A673 (cell line): ENCODE data around the gene RHOBTB3. TPM values are rescaled to one million over a fixed set of nuclear protein-coding genes. Genes with fewer than 3 reads are reported as not detected.

Experiments used
- BruUV-seq: library from RNA; stranded (reverse); fragments of 400-500 nt; replicated peaks from 2 replicates; lab custom pipeline; 2021; lab: Mats Ljungman, UMichigan
- CTCF ChIA-PET: fragments of 300-600 bp; sonication (Branson Sonifier 250); formaldehyde crosslinking; loops from one replicate; lab custom pipeline; 2022; ENCODE audit warnings: antibody characterized with exemption; lab: Charles Lee
- POLR2A ChIA-PET: fragments of 300-600 bp; sonication (Branson Sonifier 250); formaldehyde crosslinking; loops from one replicate; lab custom pipeline; 2022; ENCODE audit warnings: antibody characterized with exemption; ENCODE audit not compliant: low non-redundant PET; lab: Charles Lee
- DNase-seq: peaks from one replicate; pipeline ENCODE4 v3.0.0-alpha.2; 2015; ENCODE audit warnings: low spot score
- H3K27ac ChIP-seq: fragments of 200-600 bp; sonication (generic); 2 replicates; pipeline ENCODE4 v1.5.1; 2016; ENCODE audit warnings: mixed run types, low read depth, mild to moderate bottlenecking, mixed read lengths, antibody characterized with exemption, low read length; ENCODE audit not compliant: poor library complexity, severe bottlenecking
- H3K27me3 ChIP-seq: fragments of 200-600 bp; sonication (generic); replicated peaks from 2 replicates; pipeline ENCODE4 v1.6.1; 2017; ENCODE audit warnings: mixed run types, low read depth, mild to moderate bottlenecking, mixed read lengths, antibody characterized with exemption, low read length; ENCODE audit not compliant: insufficient read depth, poor library complexity
- H3K36me3 ChIP-seq: fragments of 200-600 bp; sonication (generic); 2 replicates; pipeline ENCODE4 v1.6.1; 2016; ENCODE audit warnings: mixed run types, mild to moderate bottlenecking, mixed read lengths, antibody characterized with exemption, low read length; ENCODE audit not compliant: insufficient read depth, poor library complexity, severe bottlenecking
- H3K4me1 ChIP-seq: fragments of 200-600 bp; sonication (generic); 2 replicates; pipeline ENCODE4 v1.6.1; 2017; ENCODE audit warnings: mixed run types, mild to moderate bottlenecking, mixed read lengths, antibody characterized with exemption, low read length; ENCODE audit not compliant: insufficient read depth, poor library complexity, severe bottlenecking
- H3K4me3 ChIP-seq: fragments of 200-600 bp; sonication (generic); 2 replicates; pipeline ENCODE4 v1.5.1; 2016; ENCODE audit warnings: low read depth, mixed run types, mild to moderate bottlenecking, mixed read lengths, low read length; ENCODE audit not compliant: poor library complexity, severe bottlenecking
- H3K9me3 ChIP-seq: fragments of 200-600 bp; sonication (generic); 2 replicates; pipeline ENCODE4 v1.6.1; 2016; ENCODE audit warnings: mixed run types, low read depth, mild to moderate bottlenecking, mixed read lengths, antibody characterized with exemption, low read length; ENCODE audit not compliant: poor library complexity, severe bottlenecking
- CTCF ChIP-seq: fragments of 300-800, 200-600 bp; sonication (generic); conservative IDR thresholded peaks from 2 replicates; pipeline ENCODE4 v1.5.1; 2017; ENCODE audit warnings: low read depth, mild to moderate bottlenecking, antibody characterized with exemption, low read length, moderate library complexity, mixed read lengths
- EZH2 ChIP-seq: fragments of 200-600 bp; sonication (generic); IDR thresholded peaks from 2 replicates; pipeline ENCODE4 v1.6.1; 2017; ENCODE audit warnings: borderline replicate concordance, low read depth, mild to moderate bottlenecking, mixed read lengths, antibody characterized with exemption, low read length; ENCODE audit not compliant: poor library complexity, severe bottlenecking
- intact Hi-C: fragments of 100-400 bp; cut with micrococcal nuclease; formaldehyde crosslinking; loops from one replicate; pipeline ENCODE4 v1.10.0; 2022; ENCODE audit not compliant: unreplicated experiment
- total RNA-seq: library from RNA; stranded (reverse); gene quantifications from 2 replicates; pipeline ENCODE4 v1.2.3, GENCODE V29; 2021

The RHOBTB3 gene
- total RNA-seq, 1 experiment from 2014 or later: 29.6 TPM

DNA sequence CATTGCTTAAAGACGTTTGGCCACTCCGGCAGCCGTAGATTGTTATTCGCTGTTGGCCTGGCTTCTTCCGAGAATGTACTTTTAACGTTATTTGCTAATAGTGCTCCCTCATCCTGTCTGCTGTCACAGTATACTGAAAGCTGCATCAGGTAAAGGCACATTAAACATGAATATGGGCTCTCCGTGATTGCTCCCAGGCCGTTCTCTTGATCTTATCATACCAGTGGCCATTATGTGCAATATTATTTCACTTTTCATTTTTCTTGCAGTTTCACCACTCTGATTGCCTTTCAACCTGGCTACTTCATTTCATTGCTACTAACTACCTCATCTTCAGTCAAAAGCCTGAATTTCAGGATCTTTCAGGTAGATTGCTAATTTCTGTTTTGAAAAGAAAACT lies 57.4 kb downstream of the RHOBTB3 start:
- Histone ChIP-seq H3K9me3 (no peaks in the 10 kb centered on the region), H3K4me1 (no peaks in the 10 kb centered on the region), H3K4me3 (no peak overlapping the region), H3K36me3 (no peaks in the 10 kb centered on the region), H3K27me3 (no peaks in the 10 kb centered on the region), H3K27ac (no peak overlapping the region)
- CTCF ChIA-PET: no interaction called here
- intact Hi-C loops: no loop called here
- POLR2A ChIA-PET: no interaction called here
- TF ChIP-seq CTCF: no peak
- no peak for TF ChIP-seq EZH2
- BruUV-seq: no TSS peak
- DNase-seq: no peak

DNA sequence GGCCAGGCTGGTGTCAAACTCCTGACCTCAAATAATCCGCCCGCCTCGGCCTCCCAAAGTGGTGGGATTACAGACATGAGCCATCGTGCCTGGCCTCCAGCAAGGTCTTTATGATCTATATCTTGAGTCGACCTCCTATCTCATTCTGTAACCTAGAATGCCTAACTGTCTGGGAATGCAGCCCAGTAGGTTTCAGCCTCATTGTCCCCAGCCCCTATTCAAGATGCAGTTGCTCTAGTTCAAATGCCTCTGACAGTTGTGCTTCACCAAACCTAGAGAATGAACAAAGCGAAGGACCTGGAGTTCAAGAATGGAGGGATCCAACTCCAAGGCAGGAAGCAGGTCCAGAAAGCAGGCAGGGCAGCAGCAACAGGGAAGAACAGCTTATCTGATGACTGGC lies 60.6 kb downstream of the RHOBTB3 start:
- CTCF ChIA-PET: interaction anchor here (0.7 kb wide), 1 partner anchor 17 kb away, joined by 3 read pairs; no protein-coding TSS in a partner anchor
- Histone ChIP-seq H3K27me3 (no peaks in the 10 kb centered on the region), H3K36me3 (peaks cover 5% of the 10 kb centered on the region), H3K4me1 (no peaks in the 10 kb centered on the region), H3K27ac (no peak overlapping the region), H3K4me3 (no peak overlapping the region), H3K9me3 (no peaks in the 10 kb centered on the region)
- no peak for DNase-seq
- intact Hi-C loops: no loop called here
- POLR2A ChIA-PET: interaction anchor here (0.7 kb wide), 1 partner anchor 40 kb away, joined by 5 read pairs; no protein-coding TSS in a partner anchor
- BruUV-seq: no TSS peak
- no peak for TF ChIP-seq EZH2

DNA sequence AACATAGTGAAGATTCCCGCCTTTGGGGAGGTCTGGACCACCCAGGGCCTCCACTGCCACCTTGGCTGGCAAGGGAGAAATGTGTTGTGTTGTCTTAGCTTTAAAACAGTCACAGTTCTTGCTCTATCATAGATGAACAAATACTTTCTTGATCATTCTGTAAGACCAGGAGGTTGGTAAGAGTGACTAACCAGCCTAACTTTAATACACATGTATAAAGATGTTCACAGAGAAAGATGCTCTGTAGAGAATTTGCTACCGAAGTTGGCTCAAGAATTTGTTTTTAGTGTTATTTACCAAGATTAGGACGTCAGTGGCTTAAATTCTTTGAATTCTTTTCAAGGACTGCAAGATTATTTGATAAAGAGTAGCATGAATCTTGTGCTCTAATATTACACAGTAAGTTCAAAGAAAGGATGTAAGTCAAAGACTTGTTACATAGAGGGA lies 63.0 kb downstream of the RHOBTB3 start:
- POLR2A ChIA-PET: no interaction called here
- H3K27ac ChIP-seq: no peak overlapping the region
- no peaks in the 10 kb centered on the region for H3K4me1 ChIP-seq
- DNase-seq: no peak
- H3K9me3 ChIP-seq: no peaks in the 10 kb centered on the region
- TF ChIP-seq CTCF (no peak), EZH2 (no peak)
- H3K27me3 ChIP-seq: no peaks in the 10 kb centered on the region
- CTCF ChIA-PET: no interaction called here
- H3K4me3 ChIP-seq: no peak overlapping the region
- BruUV-seq: no TSS peak
- H3K36me3 ChIP-seq: peaks cover 5% of the 10 kb centered on the region
- intact Hi-C loops: no loop called here

GRCh38 chr5:95797301-95797700 lies 66.2 kb downstream of the RHOBTB3 start:
- Histone ChIP-seq H3K27me3 (no peaks in the 10 kb centered on the region), H3K4me3 (no peak overlapping the region), H3K27ac (no peak overlapping the region), H3K9me3 (no peaks in the 10 kb centered on the region), H3K36me3 (peaks cover 5% of the 10 kb centered on the region), H3K4me1 (peaks cover 6% of the 10 kb centered on the region)
- DNase-seq: no peak
- BruUV-seq: no TSS peak
- intact Hi-C loops: no loop called here
- no peak for TF ChIP-seq EZH2
- no peak for TF ChIP-seq CTCF
- ChIA-PET POLR2A (no interaction called here), CTCF (interaction anchor here (1.0 kb wide), 1 partner anchor 16 kb away, joined by 4 read pairs; no protein-coding TSS in a partner anchor)
